T-cell (primary cell): ENCODE measurements around the gene SEC11A. TPM values are rescaled to one million over a fixed set of nuclear protein-coding genes. Genes with fewer than 3 reads are reported as not detected.
A peak's percentile ranks its signal among the peaks of the same experiment; 100 is the strongest.

Experiments used
- ATAC-seq, 4 experiments: fragments of 200-7000 bp in 3 of 4; fragments of 150-1000 bp in 1 of 4; cut with Tn5 transposase; replicated peaks in 1 of 4; 1 replicate in 3 of 4; 2 replicates in 1 of 4; pipeline ENCODE4 v1.10.0; 2021; ENCODE audit warnings: moderate library complexity in 3 of 4, mild to moderate bottlenecking in 2 of 4, moderate number of reproducible peaks in 1 of 4
- CTCF ChIA-PET, 2 donors: fragments of 300-600 bp; sonication (Branson Sonifier 250); formaldehyde crosslinking; loops; one replicate each; lab custom pipeline; 2022; ENCODE audit warnings: antibody characterized with exemption in 2 of 2; lab: Charles Lee
- POLR2A ChIA-PET, 2 donors: fragments of 300-600 bp; sonication (Branson Sonifier 250); formaldehyde crosslinking; loops; one replicate each; lab custom pipeline; 2022; ENCODE audit warnings: antibody characterized with exemption in 2 of 2; lab: Charles Lee
- DNase-seq, 35 experiments: peaks; one replicate each; pipeline versions ENCODE4 v3.0.0 to v3.0.0-alpha.2; 2013 to 2023
- H3K27ac ChIP-seq: one replicate; pipeline ENCODE4 v1.5.1; 2013; ENCODE audit warnings: low read length
- H3K27me3 ChIP-seq, 2 experiments: replicated peaks in 1 of 2; 1 replicate in 1 of 2; 2 replicates in 1 of 2; pipeline versions ENCODE4 v1.6.1 to v1.7.0; 2013; ENCODE audit warnings: low read length in 1 of 2, mixed read lengths in 1 of 2; ENCODE audit not compliant: control insufficient read depth in 2 of 2, insufficient read depth in 2 of 2; ENCODE audit errors: extremely low read depth in 1 of 2
- H3K36me3 ChIP-seq, 2 donors: 1 replicate in 1 of 2; 2 replicates in 1 of 2; pipeline versions ENCODE4 v1.6.1 to v1.7.0; 2013; ENCODE audit warnings: low read length in 1 of 2; ENCODE audit not compliant: control insufficient read depth in 2 of 2, insufficient read depth in 1 of 2; ENCODE audit errors: extremely low read depth in 1 of 2
- H3K4me1 ChIP-seq, 2 experiments: 1 replicate in 1 of 2; 2 replicates in 1 of 2; pipeline versions ENCODE4 v1.6.1 to v1.7.0; 2013; ENCODE audit warnings: low read length in 2 of 2, mixed read lengths in 1 of 2; ENCODE audit not compliant: insufficient read depth in 2 of 2, control insufficient read depth in 1 of 2; ENCODE audit errors: extremely low read depth in 1 of 2
- H3K4me3 ChIP-seq, 2 donors: 1 replicate in 1 of 2; 2 replicates in 1 of 2; pipeline versions ENCODE4 v1.5.1 to v1.7.0; 2013; ENCODE audit warnings: mild to moderate bottlenecking in 2 of 2, low read length in 1 of 2, moderate library complexity in 1 of 2; ENCODE audit not compliant: control insufficient read depth in 1 of 2; ENCODE audit errors: extremely low read depth in 1 of 2
- H3K9me3 ChIP-seq: 2 replicates; pipeline ENCODE4 v1.7.0; 2013
- H3K27ac Mint-ChIP-seq, 2 donors: one replicate each; pipeline ENCODE4 v1.8.0; 2020 to 2021; ENCODE audit warnings: mild to moderate bottlenecking in 2 of 2, mixed read lengths in 2 of 2
- H3K27me3 Mint-ChIP-seq, 2 donors: one replicate each; pipeline ENCODE4 v1.8.0; 2021 to 2022; ENCODE audit warnings: mixed read lengths in 2 of 2
- H3K36me3 Mint-ChIP-seq: one replicate; pipeline ENCODE4 v1.8.0; 2021; ENCODE audit warnings: mixed read lengths
- H3K4me1 Mint-ChIP-seq, 3 donors: one replicate each; pipeline ENCODE4 v1.8.0; 2020 to 2022; ENCODE audit warnings: mixed read lengths in 3 of 3, mild to moderate bottlenecking in 1 of 3
- H3K4me3 Mint-ChIP-seq, 3 donors: one replicate each; pipeline ENCODE4 v1.8.0; 2020 to 2022; ENCODE audit warnings: mild to moderate bottlenecking in 3 of 3, mixed read lengths in 3 of 3, moderate library complexity in 3 of 3
- H3K9me3 Mint-ChIP-seq, 3 donors: one replicate each; pipeline ENCODE4 v1.8.0; 2020 to 2022; ENCODE audit warnings: mixed read lengths in 3 of 3
- WGBS: methylation state at CpG from one replicate; pipeline ENCODE4 v1.1.5; 2013; ENCODE audit warnings: missing lambda C conversion rate; ENCODE audit not compliant: insufficient coverage; 5-methylcytosine and 5-hydroxymethylcytosine counted together
- total RNA-seq, 35 experiments: library from RNA in 6 of 35; stranded (reverse) in 6 of 35; fragments of 120-200 nt in 1 of 35; gene quantifications; one replicate each; pipeline versions ENCODE4 v1.2.1 to v1.2.4 and lab custom pipeline; 2013 to 2026

SEC11A gene
- total RNA-seq, 5 donors from 2014 or later (not counting 1 experiment from before 2014, with no cell fraction given): 52.3 to 68.9 (median 66.5) TPM

- peaks cover 46% of the 10 kb centered on the region for H3K36me3 Mint-ChIP-seq
These were observed 31.8 kb downstream of the SEC11A start for GRCh38 chr15:84684092-84684491.

GRCh38 chr15:84681831-84682230 lies 34.1 kb downstream of the SEC11A start:
- H3K4me3 ChIP-seq: no peak overlapping the region
- ChIA-PET POLR2A (interaction anchor here in 1 of 2 donors (0.6 kb wide), 1 partner anchor 8 kb away, joined by 3 read pairs; no protein-coding TSS in a partner anchor), CTCF (interaction anchor here in 1 of 2 donors (0.6 kb wide), 1 partner anchor 200 kb away, joined by 3 read pairs; no protein-coding TSS in a partner anchor)
- no peak overlapping the region for H3K27ac ChIP-seq
- no peaks in the 10 kb centered on the region for H3K27me3 Mint-ChIP-seq
- no peaks in the 10 kb centered on the region for H3K9me3 Mint-ChIP-seq
- 100% methylated on average over 1 of the region's 3 CpGs for WGBS
- peaks cover 8 to 27% (median 22%) of the 10 kb centered on the region in 3 donors for H3K4me1 Mint-ChIP-seq
- H3K27me3 ChIP-seq: no peaks in the 10 kb centered on the region
- no peak overlapping the region for H3K4me3 Mint-ChIP-seq
- peaks cover 0 to 44% of the 10 kb centered on the region in 2 donors for H3K36me3 ChIP-seq
- DNase-seq (peak in 29 of 35 experiments; percentile 9 to 62 (median 24)), ATAC-seq (peak in 3 of 4 experiments; percentile 56 to 83 (median 80))
- peak overlapping the region; percentile 45 to 70 for H3K27ac Mint-ChIP-seq
- H3K4me1 ChIP-seq: no peaks in the 10 kb centered on the region
- H3K36me3 Mint-ChIP-seq: peaks cover 33% of the 10 kb centered on the region
- H3K9me3 ChIP-seq: no peaks in the 10 kb centered on the region

More at GRCh38 chr15:84684092-84684491, 31.8 kb downstream of the SEC11A start:
- Histone ChIP-seq H3K36me3 (peaks cover 0 to 44% of the 10 kb centered on the region in 2 donors), H3K9me3 (no peaks in the 10 kb centered on the region), H3K4me3 (no peak overlapping the region), H3K4me1 (no peaks in the 10 kb centered on the region), H3K27me3 (no peaks in the 10 kb centered on the region), H3K27ac (no peak overlapping the region)
- Mint-ChIP-seq H3K9me3 (no peaks in the 10 kb centered on the region), H3K27ac (no peak overlapping the region), H3K4me3 (no peak overlapping the region), H3K27me3 (no peaks in the 10 kb centered on the region), H3K4me1 (peaks cover 5 to 30% (median 21%) of the 10 kb centered on the region in 3 donors)
- ATAC-seq (no peak), DNase-seq (no peak)
- ChIA-PET CTCF (no interaction called here), POLR2A (no interaction called here)
- no CpG with 5 or more reads among the region's 1 CpG for WGBS

- no peaks in the 10 kb centered on the region for H3K9me3 Mint-ChIP-seq
- DNase-seq (no peak), ATAC-seq (no peak)
- H3K36me3 Mint-ChIP-seq: peaks cover 36% of the 10 kb centered on the region
- ChIA-PET CTCF (no interaction called here), POLR2A (no interaction called here)
- H3K4me1 Mint-ChIP-seq: peaks cover 0 to 14% (median 7%) of the 10 kb centered on the region in 3 donors
- peak overlapping the region in 1 of 2 donors; percentile 47 for H3K27ac Mint-ChIP-seq
- Histone ChIP-seq H3K27ac (no peak overlapping the region), H3K36me3 (peaks cover 7 to 53% of the 10 kb centered on the region in 2 donors), H3K9me3 (no peaks in the 10 kb centered on the region), H3K4me1 (no peaks in the 10 kb centered on the region), H3K4me3 (no peak overlapping the region), H3K27me3 (no peaks in the 10 kb centered on the region)
- H3K4me3 Mint-ChIP-seq: no peak overlapping the region
- no peaks in the 10 kb centered on the region for H3K27me3 Mint-ChIP-seq
These were observed 44.7 kb downstream of the SEC11A start for GRCh38 chr15:84671211-84671610.

GRCh38 chr15:84669726-84670125 lies 46.2 kb downstream of the SEC11A start:
- H3K27ac ChIP-seq: no peak overlapping the region
- H3K36me3 ChIP-seq: peaks cover 7 to 59% of the 10 kb centered on the region in 2 donors
- POLR2A ChIA-PET: no interaction called here
- peaks cover 0 to 10% (median 5%) of the 10 kb centered on the region in 3 donors for H3K4me1 Mint-ChIP-seq
- no peaks in the 10 kb centered on the region for H3K4me1 ChIP-seq
- WGBS: 87% methylated on average over 5 of the region's 8 CpGs
- H3K9me3 Mint-ChIP-seq: no peaks in the 10 kb centered on the region
- no peak overlapping the region for H3K4me3 Mint-ChIP-seq
- no peak for ATAC-seq
- CTCF ChIA-PET: no interaction called here
- H3K27me3 ChIP-seq: no peaks in the 10 kb centered on the region
- peak overlapping the region in 1 of 2 donors; percentile 63 for H3K27ac Mint-ChIP-seq
- no peaks in the 10 kb centered on the region for H3K9me3 ChIP-seq
- no peak for DNase-seq
- H3K4me3 ChIP-seq: no peak overlapping the region
- H3K36me3 Mint-ChIP-seq: peaks cover 40% of the 10 kb centered on the region
- H3K27me3 Mint-ChIP-seq: no peaks in the 10 kb centered on the region

GRCh38 chr15:84668221-84668982 lies 47.5 kb downstream of the SEC11A start:
- H3K4me3 ChIP-seq: no peak overlapping the region
- peaks cover 7 to 51% of the 10 kb centered on the region in 2 donors for H3K36me3 ChIP-seq
- H3K4me1 ChIP-seq: no peaks in the 10 kb centered on the region
- no CpG with 5 or more reads among the region's 3 CpGs for WGBS
- DNase-seq (no peak), ATAC-seq (no peak)
- POLR2A ChIA-PET: no interaction called here
- CTCF ChIA-PET: interaction anchor here in 1 of 2 donors (0.6 to 0.8 kb wide), 2 partner anchors 10 to 34 kb away, joined by 3 read pairs; no protein-coding TSS in a partner anchor
- H3K27ac ChIP-seq: no peak overlapping the region
- Mint-ChIP-seq H3K27me3 (no peaks in the 10 kb centered on the region), H3K36me3 (peaks cover 41% of the 10 kb centered on the region), H3K4me3 (no peak overlapping the region), H3K9me3 (no peaks in the 10 kb centered on the region), H3K4me1 (peaks cover 0 to 10% (median 5%) of the 10 kb centered on the region in 3 donors), H3K27ac (peak overlapping the region in 1 of 2 donors; percentile 40)
- no peaks in the 10 kb centered on the region for H3K27me3 ChIP-seq
- no peaks in the 10 kb centered on the region for H3K9me3 ChIP-seq

- Histone ChIP-seq H3K9me3 (no peaks in the 10 kb centered on the region), H3K4me3 (no peak overlapping the region), H3K27ac (no peak overlapping the region), H3K27me3 (no peaks in the 10 kb centered on the region), H3K36me3 (peaks cover 7 to 50% of the 10 kb centered on the region in 2 donors), H3K4me1 (no peaks in the 10 kb centered on the region)
- DNase-seq (no peak), ATAC-seq (no peak)
- H3K27me3 Mint-ChIP-seq: no peaks in the 10 kb centered on the region
- CTCF ChIA-PET: interaction anchor here in 1 of 2 donors (1.3 kb wide), 1 partner anchor 10 kb away, joined by 3 read pairs; no protein-coding TSS in a partner anchor
- H3K4me1 Mint-ChIP-seq: peaks cover 0 to 7% (median 5%) of the 10 kb centered on the region in 3 donors
- peaks cover 33% of the 10 kb centered on the region for H3K36me3 Mint-ChIP-seq
- POLR2A ChIA-PET: interaction anchor here in 1 of 2 donors (0.6 kb wide), 1 partner anchor 113 kb away, joined by 3 read pairs; no protein-coding TSS in a partner anchor
- 83% methylated on average over 1 of the region's 2 CpGs for WGBS
- no peaks in the 10 kb centered on the region for H3K9me3 Mint-ChIP-seq
- H3K27ac Mint-ChIP-seq: peak overlapping the region; percentile 65 to 77
- no peak overlapping the region for H3K4me3 Mint-ChIP-seq
These were observed 49.6 kb downstream of the SEC11A start for GRCh38 chr15:84666373-84666772.
